ENCODE results near the gene OR6C76.

Gene OR6C76

DNA sequence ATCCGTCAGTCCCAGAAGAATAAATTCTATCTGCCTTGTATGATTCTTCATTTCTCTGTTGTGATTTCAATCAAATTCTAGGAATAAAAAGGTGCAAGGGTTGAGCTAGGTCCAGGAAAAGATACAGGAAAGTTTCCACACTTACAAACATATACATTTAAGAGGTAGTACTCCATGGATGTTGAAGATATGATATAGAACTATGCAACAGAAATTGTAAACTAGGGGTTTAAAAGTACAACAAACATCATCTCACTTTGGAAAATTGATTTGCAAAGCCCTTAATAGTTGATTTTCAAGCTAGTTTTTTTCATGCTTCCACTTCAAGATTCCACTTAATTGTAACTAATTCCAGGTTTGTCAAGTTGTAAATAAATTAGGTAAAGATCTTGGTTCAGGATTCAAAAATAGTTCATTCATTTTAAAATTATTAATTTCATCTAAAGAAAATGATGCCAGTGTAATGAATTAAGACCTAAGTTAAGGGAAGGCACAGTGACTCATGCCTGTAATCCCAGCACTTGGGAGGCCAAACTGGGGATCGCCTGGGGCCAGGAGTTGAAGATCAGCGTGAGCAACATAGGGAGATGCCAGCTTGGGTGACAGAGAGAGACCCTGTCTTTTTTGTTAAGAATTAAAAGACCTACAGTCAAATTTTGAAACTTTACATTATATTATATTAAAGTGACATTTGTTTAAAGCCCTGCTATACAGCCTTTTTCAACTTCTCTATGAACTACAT is 44.2 kb downstream of the OR6C76 start, which contains the start of gene OR6C70:
Gene OR6C70 (minus strand): TSS at position 51 of the 742 bp plus-strand sequence. CDS start 0 bp downstream, at position 51.
- no peak for DNase-seq

DNA sequence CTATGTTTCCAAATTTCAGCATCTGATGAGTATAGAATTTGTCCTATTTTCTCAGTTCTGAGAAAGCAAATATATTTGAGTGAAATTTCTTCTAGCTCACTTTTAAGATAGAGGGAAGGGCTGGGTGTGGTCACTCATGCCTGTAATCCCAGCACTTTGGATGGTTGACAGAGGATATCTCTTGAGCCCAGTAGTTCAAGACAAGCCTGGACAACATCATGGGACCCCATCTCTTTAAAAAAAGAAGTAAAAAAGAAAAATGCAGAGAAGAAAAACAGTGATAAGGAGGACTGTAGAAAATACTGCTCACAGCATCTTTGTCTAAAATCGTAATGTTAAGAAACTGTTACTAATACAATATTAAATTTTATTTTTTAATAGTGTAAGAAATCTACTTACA is 46.2 kb downstream of the OR6C76 start:
- no peak for DNase-seq

Data from NCI-H1105 treated with DMSO at 0.1 percent for 48 hours (cell line).